Measurements from ENCODE around the gene DTNA.

The DTNA gene

GRCh38 chr18:34871435-34871834 is 161.3 kb downstream of the DTNA start:
- TF ChIP-seq CTCF (IDR thresholded peaks at IDR 0.05; ENCODE audit: low read depth, low read length, missing control alignments), result no peak
- no peak overlapping the region for H3K4me3 ChIP-seq (ENCODE audit: low read depth, low read length)
- DNase-seq (ENCODE audit: low read depth), result no peak
- in situ Hi-C loops (cut with HindIII; ENCODE audit: low sequenced_read_pairs), result no loop called here

GRCh38 chr18:34872066-34872465 is 162.0 kb downstream of the DTNA start:
- no peak for DNase-seq (ENCODE audit: low read depth)
- in situ Hi-C loops (cut with HindIII; ENCODE audit: low sequenced_read_pairs), result no loop called here
- no peak for TF ChIP-seq CTCF (IDR thresholded peaks at IDR 0.05; ENCODE audit: low read depth, low read length, missing control alignments)
- no peak overlapping the region for H3K4me3 ChIP-seq (ENCODE audit: low read depth, low read length)

GRCh38 chr18:34873986-34874580 is 164.0 kb downstream of the DTNA start:
- in situ Hi-C loops (cut with HindIII; ENCODE audit: low sequenced_read_pairs), result no loop called here
- peak; percentile 34 for DNase-seq (ENCODE audit: low read depth)
- no peak for TF ChIP-seq CTCF (IDR thresholded peaks at IDR 0.05; ENCODE audit: low read depth, low read length, missing control alignments)
- H3K4me3 ChIP-seq (ENCODE audit: low read depth, low read length), result no peak overlapping the region

- DNase-seq (ENCODE audit: low read depth), result no peak
- in situ Hi-C loops (cut with HindIII; ENCODE audit: low sequenced_read_pairs), result no loop called here
- TF ChIP-seq CTCF (IDR thresholded peaks at IDR 0.05; ENCODE audit: low read depth, low read length, missing control alignments), result no peak
- H3K4me3 ChIP-seq (ENCODE audit: low read depth, low read length), result no peak overlapping the region
These were observed 165.1 kb downstream of the DTNA start for GRCh38 chr18:34875150-34875549.

GRCh38 chr18:34880403-34880802 is 170.3 kb downstream of the DTNA start:
- TF ChIP-seq CTCF (IDR thresholded peaks at IDR 0.05; ENCODE audit: low read depth, low read length, missing control alignments), result no peak
- in situ Hi-C loops (cut with HindIII; ENCODE audit: low sequenced_read_pairs), result no loop called here
- H3K4me3 ChIP-seq (ENCODE audit: low read depth, low read length), result no peak overlapping the region
- DNase-seq (ENCODE audit: low read depth), result no peak

- in situ Hi-C loops (cut with HindIII; ENCODE audit: low sequenced_read_pairs), result no loop called here
- peak; percentile 4 for DNase-seq (ENCODE audit: low read depth)
- H3K4me3 ChIP-seq (ENCODE audit: low read depth, low read length), result no peak overlapping the region
- TF ChIP-seq CTCF (IDR thresholded peaks at IDR 0.05; ENCODE audit: low read depth, low read length, missing control alignments), result no peak
These were observed 171.1 kb downstream of the DTNA start for GRCh38 chr18:34880882-34881834.
